CD4-positive, alpha-beta T cell treated with Interleukin-4 for 4 hours (primary cell): Measurements from ENCODE around the gene FRAS1.
"Not testable (repeated sequence)": the region's sequence is repeated elsewhere in the genome, so short reads cannot be mapped to it uniquely, and the experiment has no call there.

ENCODE experiments used
- DNase-seq: peaks from one replicate; pipeline ENCODE4 v3.0.0-alpha.2; 2020

FRAS1 gene

GRCh38 chr4:78525559-78525958 lies 468.4 kb downstream of the FRAS1 start:
- DNase-seq: no peak

- no peak for DNase-seq
Measured at GRCh38 chr4:78527103-78527502, 470.0 kb downstream of the FRAS1 start.

DNA sequence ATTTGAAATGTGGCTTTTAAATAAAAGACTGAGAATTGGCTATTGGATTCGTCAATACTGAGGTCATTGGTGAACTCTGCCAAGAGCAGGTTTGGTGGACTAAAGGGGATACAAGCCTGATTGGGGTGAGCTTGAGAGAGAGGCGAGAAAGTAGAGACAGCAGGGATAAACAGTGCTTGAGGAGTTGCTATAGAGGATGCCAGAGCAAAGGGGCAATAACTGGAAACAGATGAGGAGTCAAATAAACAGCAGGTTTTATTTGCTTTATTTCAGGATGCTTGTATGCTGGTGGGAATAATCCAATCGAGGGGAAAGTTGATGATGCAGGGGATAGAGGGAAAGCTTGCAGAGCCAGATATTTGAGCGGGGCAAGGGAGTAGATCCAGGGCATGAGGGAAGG lies 470.4 kb downstream of the FRAS1 start:
- DNase-seq: no peak

DNA sequence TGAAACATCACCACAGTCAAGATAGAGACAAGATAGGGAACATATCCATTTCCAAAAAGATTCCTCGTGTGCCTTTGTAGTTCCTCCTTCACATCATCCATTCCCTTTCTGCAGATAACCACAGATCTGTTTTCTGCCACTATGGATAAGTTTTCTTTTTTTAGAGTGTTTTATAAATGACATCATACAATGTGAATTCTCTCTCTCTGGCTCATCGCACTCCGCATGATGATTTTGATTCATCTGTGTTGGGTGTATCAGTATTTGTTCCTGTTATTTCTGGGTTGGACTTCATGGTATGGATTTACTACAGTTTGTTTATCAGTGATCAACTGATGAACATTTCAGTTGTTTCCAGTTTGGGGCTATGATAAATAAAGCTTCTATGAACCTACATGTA lies 471.2 kb downstream of the FRAS1 start:
- no peak for DNase-seq

- no peak for DNase-seq
Measured at GRCh38 chr4:78529569-78530209, 472.6 kb downstream of the FRAS1 start.

- DNase-seq: no peak
Measured at GRCh38 chr4:78532046-78532445, 474.9 kb downstream of the FRAS1 start.

- no peak for DNase-seq
Measured at GRCh38 chr4:78533854-78534253, 476.7 kb downstream of the FRAS1 start.

DNA sequence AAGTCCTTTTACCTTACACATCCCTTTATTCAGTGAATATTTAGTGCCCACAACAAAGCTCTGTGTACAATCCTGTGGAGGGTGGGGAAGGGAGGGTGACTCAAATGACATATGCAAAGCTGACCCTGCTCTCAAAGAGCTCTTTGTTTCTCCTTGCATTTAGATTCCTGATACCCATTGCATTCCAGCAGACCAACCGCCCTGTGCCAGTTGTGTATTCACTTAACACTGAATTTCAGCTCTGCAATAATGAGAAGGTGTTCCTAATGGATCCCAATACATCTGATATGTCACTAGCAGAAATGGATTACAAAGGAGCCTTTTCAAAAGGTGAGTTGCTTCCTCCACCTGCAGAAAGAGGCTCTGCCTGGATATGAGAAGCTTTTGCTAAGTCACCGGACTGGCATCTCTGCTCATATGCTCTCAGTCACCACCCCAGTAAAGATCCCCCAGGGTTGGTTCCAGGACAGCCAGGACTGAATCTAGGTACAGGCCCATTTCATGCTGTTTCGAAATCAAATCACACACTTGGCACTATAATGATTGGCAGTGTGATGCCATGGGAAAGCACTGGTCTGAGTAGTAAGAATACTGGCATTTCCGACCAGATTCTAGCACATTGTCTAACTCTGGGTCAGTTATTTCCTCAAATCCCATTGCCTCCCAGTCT lies 477.3 kb downstream of the FRAS1 start:
- DNase-seq: no peak

GRCh38 chr4:78542373-78542772 lies 485.2 kb downstream of the FRAS1 start:
- no peak for DNase-seq

- DNase-seq: no peak
Measured at GRCh38 chr4:78543424-78544125, 486.5 kb downstream of the FRAS1 start.

DNA sequence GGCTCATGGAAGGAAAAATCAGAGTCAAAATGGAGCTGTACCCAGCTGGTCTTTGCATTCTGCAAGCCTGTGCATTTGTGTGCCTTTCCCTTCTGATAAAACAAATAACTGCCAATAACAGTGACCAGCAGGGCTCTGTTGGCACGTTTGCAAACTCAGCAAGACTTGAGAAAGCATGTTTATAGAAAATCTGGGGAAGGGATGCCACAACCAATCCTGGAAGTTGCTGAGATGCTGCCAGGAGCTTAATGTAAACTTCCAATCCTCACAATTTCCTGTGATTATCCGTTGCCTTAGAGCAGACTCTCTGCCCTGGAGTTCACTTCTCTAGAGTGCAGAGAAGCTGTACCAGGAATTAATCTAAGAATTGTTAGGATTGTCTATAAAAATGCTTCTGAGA lies 487.6 kb downstream of the FRAS1 start:
- DNase-seq: no peak

GRCh38 chr4:78545275-78546246 lies 488.4 kb downstream of the FRAS1 start:
- DNase-seq: no peak

DNA sequence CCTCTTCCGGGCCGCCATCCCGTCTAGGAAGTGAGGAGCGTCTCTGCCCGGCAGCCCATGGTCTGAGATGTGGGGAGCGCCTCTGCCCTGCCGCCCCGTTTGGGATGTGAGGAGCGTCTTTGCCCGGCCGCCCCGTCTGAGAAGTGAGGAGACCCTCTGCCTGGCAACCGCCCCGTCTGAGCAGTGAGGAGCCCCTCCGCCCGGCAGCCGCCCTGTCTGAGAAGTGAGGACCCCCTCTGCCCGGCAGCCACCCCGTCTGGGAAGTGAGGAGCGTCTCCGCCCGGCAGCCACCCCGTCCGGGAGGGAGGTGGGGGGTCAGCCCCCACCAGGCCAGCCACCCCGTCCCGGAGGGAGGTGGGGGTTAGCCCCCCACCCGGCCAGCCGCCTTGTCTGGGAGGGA lies 490.8 kb downstream of the FRAS1 start:
- DNase-seq: not testable (repeated sequence)

GRCh38 chr4:78548889-78549288 lies 491.8 kb downstream of the FRAS1 start:
- DNase-seq: not testable (repeated sequence)

- no peak for DNase-seq
Measured at GRCh38 chr4:78551420-78552351, 494.6 kb downstream of the FRAS1 start, which contains the start of gene ANXA3. Gene ANXA3 (plus strand): TSS chr4:78551770. CDS start chr4:78554474, 2,704 bp downstream.

DNA sequence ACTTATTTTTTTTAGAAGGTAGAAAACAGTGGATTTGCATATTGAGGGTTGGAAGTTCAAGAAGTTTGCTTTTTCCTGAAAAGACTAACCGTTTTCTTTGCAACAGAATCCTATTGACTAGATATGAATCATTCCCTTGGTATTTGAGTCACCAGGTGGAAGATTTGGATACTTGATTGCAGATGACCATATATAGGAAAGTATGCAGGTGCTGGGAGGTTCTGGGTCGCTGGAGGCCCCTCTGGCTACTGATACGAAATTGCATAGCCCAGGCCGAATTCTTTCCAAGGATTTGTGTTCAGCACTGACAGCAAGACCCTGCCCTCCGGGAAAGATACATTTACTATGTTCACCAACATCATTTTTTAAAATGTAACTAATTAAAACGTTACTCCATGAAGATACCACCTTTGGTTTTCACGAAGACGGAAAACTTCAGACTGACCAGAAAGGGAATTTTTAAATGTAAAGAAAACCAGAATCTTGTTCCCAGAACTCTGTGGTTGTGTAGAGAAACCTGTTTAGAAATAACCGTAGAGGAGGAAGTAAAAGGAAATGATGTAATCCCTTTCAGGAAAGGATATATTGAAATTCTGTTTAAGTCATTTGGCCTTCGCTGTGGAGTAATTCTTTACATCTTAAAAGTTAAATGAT lies 495.4 kb downstream of the FRAS1 start:
- no peak for DNase-seq

DNA sequence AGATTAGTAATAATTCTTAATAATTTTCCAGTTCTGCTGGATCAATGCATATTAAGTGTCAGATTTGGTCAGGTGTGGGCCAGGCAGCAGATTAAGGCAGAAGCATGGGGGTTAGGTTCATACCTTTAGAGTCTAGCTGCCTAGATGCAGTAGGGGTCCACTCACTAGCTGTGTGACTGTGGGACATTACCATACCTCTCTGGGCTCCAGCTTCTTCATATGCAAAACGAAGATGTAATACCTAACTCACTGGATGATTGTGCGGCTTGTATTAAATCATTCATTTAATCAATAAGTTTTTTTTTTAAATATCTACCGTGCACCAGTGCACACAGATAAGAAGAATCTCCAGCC lies 495.9 kb downstream of the FRAS1 start:
- no peak for DNase-seq

DNA sequence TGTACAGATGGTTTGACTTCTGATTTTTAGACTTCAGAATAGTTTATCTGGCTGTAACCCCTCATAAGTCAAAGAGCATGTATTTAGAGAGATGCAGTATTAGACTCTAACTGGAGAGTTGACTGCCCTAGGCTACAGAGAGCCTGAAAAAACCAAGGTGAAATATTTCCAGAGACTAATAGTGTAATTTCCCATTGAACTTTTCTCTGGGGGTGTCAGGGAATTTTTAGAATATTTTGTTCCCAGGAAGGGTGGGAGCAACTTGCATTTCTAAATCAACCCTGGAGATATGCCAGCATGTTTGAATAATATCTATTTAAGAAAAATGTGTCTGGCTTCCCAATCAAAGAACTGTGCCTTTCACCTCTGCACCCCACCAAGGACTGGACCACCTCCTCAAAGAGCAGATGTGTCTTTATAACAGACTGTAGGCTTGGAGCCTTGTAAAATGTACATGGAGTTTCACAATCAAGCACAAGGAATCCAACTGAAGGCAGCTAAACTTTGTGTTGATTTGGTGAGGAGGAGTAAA lies 496.5 kb downstream of the FRAS1 start:
- no peak for DNase-seq

GRCh38 chr4:78556665-78557064 lies 499.5 kb downstream of the FRAS1 start:
- no peak for DNase-seq

GRCh38 chr4:78557841-78558240 lies 500.7 kb downstream of the FRAS1 start:
- DNase-seq: no peak

DNA sequence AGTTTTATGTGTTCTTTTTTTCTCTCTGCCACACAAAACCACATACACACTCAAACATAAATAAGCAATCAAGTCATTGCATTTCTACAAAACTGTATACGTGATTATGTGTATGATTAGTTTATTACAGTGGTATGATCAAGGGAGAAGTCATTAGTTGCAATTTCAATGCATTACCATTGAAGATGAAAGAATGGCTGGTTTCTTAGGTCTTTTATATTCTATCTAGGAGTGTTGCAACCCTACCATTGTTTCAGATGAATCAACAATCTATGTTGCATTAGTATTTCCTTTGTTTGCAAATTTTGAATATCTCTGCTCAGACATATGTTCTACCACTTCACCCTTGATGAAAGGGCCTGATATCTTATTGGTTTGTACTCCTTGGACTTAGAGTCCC lies 501.3 kb downstream of the FRAS1 start:
- DNase-seq: no peak
